Activated CD4-positive, alpha-beta T cell treated with anti-CD3 and anti-CD28 coated beads, Interleukin-10, Interleukin-2, amounts not matched to agents 100 ng/mL and 50 ng/mL, durations not matched to agents 16 hours and 8 hours (primary cell): ENCODE data around the gene TSPAN12.

Experiments used
- DNase-seq: peaks from one replicate; pipeline ENCODE4 v3.0.0-alpha.2; 2020

TSPAN12 gene

DNA sequence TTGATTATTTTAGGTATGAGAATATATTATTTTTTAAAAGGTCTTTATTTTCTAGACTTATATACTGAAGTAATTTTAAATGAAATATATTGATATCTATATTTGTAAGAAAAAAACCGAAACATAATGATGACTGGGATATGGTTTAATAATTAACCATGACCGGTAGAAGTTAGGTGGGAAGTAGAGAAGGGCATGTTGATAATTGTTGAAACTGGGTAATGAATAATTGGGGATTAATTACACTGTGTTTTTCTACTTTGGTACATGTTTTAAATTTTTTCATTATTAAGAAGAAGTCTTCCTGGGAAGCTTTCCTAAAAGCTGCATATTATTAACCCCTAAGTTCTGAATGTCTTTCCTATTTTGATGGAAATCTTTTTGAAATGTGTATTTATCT lies 16.3 kb downstream of the TSPAN12 start:
- DNase-seq: no peak

DNA sequence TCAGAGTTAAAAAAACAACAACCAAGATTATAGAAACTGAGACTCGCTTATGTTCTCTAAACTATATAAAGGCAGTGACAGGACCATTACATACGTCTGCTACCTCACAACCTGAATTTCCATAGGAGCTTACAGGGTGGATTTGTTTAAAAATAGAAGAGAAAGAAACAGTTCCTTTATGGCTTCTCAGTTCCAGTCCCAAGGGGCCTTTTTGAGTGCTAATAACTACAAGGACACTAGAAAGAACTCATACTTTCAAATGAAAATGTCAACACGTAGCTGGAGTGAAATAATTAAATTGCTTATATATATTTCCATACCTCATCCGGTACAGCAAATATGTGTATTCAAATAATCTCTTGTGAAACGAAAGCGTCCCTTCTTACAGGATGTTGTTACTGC lies 19.7 kb downstream of the TSPAN12 start:
- no peak for DNase-seq

DNA sequence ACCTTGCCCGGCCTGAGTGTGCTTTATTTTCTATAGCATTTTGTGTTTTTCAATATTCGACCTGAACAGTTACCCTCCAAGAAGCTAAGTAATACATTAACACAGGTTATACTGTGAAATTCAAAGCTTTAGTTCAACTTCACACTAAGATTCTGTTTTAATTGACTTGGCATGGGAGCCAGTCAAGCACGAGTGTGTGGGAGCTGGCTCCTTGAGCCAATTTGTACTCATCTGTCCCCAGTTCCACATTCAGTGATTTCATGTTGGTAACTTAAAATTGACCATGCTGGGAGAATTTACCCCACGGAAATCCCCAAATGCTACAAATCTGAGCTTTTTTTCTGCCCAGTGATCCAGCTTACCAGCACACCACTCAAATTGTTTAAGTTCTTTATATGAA lies 20.3 kb downstream of the TSPAN12 start:
- no peak for DNase-seq

DNA sequence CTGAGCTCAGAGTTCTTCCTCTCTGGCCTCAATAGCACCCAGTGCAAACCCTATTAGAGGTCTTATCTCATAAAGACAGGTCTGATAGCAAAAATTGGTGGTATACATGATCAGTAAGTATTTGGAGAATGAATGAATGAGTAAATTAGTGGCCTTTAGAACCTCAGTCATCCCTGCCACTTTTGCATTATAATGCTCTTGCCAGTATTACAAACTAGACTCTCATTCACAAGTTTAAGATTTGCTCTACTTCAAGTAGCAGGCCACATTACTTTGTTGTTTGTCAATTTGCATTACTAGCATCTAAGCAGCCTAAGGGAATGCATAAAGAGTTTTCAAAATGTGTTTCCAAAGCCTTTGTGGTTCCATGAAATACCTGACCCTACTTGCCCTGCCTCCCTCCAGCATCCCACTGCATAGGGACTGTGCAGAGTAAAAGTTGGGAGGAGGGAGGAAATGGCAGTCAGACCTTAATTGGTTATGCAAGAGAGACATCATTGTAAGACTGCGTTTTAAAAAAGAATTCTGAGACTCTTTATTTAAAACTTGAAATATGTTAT lies 21.3 kb downstream of the TSPAN12 start:
- DNase-seq: no peak

DNA sequence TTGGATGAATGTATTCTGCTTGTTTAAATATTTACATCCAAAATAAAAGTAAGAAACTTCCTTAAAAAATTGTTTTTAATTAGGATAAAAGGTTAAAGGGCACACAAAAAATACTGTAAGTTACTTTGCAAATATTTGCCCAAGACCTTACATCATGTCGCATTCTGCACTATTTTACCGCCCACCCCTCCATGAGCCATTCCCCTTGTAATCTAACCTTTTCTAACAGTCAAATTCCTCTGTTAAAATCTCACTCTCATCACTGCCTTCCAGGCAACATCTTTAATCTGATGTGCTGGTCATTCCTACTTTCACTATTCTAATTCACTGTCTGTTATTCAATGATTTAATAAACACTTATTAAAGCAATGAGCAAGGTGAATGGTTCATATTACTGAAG lies 23.2 kb downstream of the TSPAN12 start:
- DNase-seq: no peak

DNA sequence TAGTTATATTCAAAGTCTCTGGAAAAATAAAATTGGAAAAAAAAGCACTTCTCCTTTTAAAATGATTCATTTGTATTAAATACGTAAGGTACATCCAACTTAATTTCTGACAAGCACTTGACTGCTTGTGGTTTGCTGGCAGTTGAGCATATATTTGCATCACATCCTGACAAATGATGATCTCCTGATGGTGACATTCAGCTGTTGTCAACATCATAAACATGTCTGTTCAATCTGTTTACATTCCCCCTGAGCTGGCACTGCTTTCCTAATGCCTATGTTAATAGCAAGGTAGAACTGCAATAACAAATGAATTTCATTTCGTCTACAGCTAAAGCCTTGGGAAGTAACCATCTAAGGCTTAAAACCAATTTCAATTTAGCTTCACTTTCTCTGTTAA lies 24.4 kb downstream of the TSPAN12 start:
- DNase-seq: no peak

DNA sequence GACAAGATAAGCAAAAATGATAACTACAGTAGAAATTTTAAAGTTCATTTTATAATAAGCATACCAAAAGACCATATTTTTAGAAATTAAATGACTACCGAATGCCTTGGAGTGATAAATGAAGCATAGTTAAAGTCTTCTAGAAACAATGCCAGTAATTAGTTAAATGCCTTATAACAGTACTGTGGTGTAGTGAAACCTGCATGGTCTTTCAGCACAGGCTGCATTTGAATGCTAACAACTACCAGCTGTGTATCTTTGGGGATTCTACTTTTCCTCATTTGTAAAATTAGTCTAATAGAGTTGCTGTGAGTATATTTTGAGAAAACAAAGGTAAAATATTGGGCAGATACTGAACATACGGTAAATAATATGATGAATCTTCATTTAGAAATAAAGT lies 25.1 kb downstream of the TSPAN12 start:
- no peak for DNase-seq

DNA sequence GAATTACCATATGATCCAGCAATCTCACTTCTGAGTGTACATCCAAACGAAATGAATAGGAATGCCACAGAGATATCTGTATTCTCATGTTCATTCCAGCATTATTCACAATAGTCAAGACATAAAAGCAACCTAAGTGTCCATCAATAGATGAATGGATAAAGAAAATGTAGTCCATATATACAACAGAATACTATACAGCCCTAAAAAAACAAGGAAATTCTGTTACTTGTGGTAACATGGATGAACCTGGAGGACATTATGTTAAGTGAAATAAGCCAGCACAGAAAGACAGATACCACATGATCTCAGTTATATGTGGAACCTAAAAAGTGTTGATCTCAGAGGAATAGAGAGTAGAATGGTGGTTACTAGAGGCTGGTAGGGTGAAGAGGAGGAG lies 26.7 kb downstream of the TSPAN12 start:
- DNase-seq: no peak

DNA sequence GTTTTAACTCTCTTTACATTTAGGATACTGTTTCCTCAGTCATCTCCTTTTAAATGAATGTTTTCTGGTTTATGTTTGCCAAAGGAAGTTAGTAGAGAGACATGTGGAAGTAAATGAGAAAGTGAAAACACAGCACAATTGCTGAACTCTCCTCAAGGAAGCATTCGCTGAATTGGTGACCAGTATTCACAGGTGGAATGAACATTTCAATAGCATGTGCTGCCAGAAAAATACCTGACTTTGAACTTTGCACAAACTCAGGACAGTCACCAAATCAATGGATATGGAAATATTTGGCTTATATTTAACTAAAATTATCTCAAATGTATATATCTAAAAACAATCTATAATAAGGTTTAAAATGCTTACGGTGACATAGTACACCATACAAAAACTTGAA lies 28.5 kb downstream of the TSPAN12 start:
- no peak for DNase-seq

DNA sequence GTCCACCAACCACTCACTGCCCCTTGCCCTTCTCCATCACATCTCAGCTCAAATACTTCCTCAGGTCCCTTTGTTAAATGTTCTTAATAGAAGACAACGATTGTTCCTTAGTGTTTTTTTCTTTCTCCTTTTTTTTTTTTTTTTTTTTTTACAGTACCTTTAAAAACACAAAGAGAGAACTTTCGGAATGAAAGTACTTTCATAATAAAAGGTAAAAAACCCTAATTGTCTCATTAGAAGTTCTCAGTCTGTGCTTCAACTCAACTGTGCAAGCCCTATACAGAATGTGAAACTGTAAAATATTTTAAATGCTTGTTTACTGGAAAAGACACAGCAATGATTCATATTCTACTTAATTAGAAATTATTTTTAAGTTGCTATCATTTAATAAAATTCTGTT lies 29.4 kb downstream of the TSPAN12 start:
- DNase-seq: no peak

DNA sequence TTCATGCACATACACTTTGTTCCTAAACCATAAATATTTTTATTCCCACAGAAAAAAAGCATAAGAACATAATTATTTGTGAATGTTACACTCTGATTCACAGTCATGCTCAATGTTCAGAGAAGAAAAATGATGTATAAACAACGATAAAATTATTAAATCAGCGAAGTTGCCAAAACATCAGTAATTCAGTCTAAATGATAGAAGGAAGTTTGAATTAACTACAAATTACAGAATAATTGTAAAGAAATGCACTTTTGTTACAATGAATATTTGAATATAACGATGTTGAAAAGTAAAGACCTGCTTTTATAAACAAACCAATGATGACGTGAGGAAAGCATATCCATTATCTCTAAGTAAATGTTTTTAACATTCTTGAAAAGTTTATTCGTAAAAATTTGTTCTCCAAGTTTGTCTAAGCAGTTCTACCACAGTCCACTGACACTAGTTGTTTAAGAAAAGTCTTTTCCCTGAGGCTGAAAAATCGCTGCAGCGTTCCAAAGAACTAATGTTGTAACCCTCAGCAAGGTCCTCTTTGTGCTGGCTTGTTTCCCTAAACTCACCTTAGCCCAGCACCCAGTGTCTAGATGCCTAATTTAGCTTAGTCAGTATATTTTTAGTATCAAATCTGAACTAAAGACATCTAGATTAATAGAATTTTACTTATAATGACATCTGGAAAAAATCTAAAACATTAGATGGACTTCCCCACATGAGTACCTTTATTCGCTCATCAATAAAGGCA lies 30.4 kb downstream of the TSPAN12 start:
- DNase-seq: no peak

DNA sequence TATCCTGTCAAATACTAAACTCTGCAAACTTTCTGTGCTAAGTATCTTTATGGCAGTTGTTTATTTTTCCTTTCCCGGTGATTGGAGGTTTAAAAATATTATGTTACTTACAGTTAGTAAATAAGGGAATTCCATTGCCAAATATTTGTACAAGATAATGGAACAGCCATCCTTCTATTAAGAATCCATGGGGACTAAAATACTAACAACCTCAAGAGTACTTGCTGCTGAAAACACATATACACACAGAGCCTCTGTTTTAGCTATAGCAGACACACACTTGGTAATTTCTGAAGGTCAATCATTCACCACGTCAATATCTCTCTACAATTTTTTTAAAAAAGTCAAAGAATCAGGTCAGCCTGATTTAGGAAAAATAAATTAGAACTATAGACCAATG lies 32.4 kb downstream of the TSPAN12 start:
- DNase-seq: no peak

DNA sequence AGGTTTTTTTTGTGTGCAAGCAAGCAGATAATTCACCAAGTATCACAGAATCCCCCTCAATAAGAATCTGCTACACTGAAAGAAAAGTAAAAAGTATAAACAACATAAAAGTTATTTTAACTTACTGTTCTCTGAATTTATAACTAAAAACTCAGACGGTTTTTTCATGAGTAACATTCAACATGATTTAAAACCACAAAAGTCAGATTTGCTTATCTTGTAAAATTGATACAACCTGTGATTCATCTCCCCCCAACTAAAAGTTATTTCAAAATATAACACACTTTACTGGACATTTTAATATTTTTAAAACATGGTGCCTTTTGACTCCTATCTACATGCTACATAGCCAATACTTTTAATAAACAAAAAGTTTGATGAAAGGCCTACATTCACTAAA lies 32.8 kb downstream of the TSPAN12 start:
- no peak for DNase-seq

DNA sequence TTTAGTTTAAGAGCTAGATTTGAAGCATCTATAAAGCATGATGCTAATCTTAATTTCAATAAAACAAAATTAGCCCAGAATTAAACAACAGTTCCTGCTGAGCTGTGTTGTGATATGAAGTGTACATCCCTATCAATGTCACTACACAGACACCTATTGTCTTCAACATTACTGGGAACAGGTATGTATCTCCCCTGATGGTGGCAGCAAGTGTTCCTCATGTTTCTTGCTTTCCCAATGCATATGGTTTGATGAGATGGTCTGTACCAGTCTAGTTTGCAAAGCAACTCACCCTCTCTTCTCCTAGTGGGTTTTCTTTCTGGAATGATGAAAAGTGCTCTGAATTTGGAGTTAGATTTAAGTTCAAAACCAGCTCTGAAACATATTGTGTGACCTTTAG lies 38.1 kb downstream of the TSPAN12 start:
- no peak for DNase-seq

DNA sequence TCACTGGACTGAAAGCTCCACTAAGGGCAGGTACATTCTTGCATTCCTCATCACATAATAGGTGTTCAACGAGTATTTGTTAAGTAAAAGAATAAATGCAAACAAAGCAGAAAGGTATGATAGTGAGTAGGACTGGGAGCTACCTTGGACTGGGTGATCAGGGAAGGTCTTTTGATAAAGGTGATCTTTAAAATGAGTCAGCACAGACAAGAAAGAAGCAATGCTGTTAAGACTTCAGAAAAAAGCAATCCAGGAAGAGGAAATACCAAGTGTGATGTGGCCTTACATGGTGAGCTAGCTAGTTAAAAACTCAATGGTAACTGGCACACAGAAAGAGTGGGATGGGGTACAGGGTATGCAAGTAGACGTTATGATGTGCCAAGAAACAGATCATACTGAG lies 40.1 kb downstream of the TSPAN12 start:
- no peak for DNase-seq

DNA sequence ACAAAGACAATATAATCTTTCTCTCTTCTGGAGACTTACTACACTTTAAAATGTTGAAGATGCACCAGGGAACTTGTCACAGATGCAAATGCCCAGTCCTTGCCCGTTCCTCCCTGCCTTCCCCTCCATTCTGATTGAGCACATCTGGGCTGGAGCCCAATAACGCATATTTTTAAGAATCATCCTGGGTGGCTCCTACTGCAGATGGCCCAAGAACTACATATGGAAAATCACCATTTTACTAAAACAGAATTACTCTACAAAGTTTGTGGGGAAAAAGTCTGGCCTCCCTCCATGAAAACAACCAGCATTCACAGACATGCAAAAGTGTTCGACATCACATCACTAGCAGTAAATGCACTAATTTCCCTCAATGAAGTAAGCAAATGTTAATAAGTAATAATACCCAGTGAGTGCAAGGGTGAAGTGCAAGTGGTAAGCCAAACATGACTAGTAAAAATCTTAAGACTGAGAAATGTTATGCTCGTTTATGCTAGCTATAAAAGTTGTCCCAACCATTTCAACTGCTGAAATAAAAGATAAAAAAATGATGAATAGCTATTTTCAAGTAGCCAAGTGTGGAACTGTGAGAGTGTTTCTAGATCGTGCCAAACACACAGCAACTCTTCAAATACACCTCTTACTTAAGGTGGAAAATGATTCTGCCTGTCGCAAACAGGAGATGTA lies 43.5 kb downstream of the TSPAN12 start:
- no peak for DNase-seq

DNA sequence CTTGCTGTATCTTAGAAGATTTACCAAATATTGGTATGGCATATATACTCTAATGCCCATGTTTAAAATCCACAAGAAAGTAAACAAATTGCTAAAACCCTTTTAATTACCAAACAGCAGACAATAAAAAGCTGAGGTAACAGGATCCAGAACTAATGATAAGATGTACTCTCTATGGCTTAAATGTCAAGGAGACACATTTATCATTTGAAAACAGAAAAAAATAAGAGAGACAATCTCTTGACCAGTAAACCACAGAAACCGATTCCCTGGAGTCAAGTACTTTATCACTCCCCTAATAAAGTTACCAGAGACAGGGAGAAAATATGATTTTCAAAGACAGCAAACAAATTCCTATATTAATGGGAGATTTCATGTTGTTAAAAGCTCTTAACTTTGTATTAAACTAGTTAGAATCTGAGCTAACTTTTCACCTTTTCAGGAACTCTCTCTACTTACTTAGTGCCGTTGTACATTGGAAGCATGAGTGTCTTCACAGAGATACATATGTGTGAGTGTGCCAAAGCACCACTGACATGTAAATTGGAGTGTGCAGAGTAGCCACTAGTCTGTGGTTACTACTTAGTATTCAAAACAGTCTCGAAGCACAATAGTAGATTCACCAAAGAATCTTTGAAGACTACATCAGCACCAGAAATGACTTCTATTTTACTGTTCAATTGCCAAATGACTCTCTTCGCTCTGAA lies 44.2 kb downstream of the TSPAN12 start:
- DNase-seq: no peak

DNA sequence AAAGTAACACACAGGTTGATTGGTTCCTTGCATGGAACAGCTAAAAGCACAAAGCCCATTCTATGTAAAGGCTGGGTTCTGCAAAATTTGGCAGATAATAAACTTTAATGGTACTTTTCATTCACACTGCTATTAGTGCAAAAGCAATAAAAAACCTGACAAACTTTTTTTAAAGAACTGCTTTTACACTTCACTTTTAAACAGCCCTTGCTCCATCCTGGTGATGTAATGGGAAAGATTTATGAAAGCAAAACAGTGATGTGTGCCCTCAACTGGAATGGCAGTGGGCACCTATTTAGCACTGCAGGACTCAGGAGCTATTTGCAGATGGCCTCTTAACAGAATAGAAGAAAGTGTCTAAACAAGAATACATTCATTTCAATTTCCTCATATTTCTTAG lies 44.9 kb downstream of the TSPAN12 start:
- DNase-seq: no peak

DNA sequence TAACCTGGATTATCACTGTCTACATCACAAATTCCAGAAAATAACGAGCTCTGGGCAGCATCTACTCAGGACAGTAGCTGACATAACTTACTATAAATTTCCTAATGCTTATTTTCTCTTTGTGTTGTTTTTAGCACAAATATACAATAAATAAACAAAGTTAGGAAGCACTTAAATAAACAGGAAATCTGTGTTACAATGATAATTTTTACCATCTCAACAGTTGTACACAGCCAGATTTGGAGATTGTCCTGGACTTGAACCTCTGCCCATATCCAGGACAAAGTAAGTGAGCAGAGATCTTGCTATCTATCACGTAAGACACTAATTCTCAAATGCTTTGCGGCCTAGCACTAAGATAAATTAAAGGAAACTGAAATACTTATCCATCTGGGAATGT lies 48.7 kb downstream of the TSPAN12 start:
- DNase-seq: no peak

DNA sequence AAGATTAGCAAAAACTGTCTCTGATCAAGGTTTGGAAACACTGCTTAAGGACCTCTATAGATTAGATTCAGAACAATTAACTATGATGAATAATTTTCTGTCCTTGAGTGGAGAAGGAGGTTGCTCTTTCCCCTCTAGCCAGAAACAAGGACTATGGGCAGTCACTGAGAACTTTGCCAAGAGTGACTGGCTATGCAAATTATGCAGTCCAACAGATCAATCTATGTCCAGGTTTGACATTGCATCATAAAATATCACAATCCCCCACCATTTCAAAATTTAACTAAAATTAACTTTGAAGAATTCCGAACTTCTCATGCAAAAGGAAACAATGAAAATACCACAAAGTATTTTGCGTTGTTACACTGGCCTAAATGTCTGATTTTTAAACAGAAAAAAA lies 50.6 kb downstream of the TSPAN12 start:
- no peak for DNase-seq

DNA sequence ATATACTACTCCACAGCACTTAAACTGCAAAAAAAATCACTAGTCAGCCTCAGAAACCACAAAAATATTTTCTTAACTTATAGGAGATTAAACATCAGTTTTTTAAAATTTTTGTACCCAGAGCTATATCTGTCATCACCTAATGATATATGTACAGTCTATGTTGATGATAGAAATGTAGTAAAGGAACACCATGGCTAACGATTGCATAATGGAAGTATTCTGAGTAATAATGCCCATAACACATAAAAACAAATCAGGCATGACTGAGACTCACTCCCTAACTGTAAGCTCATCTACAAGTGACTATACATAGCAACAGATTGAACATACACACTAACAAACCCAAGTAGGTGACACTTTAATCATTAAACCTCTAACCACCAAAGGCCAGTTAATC lies 51.3 kb downstream of the TSPAN12 start:
- no peak for DNase-seq

DNA sequence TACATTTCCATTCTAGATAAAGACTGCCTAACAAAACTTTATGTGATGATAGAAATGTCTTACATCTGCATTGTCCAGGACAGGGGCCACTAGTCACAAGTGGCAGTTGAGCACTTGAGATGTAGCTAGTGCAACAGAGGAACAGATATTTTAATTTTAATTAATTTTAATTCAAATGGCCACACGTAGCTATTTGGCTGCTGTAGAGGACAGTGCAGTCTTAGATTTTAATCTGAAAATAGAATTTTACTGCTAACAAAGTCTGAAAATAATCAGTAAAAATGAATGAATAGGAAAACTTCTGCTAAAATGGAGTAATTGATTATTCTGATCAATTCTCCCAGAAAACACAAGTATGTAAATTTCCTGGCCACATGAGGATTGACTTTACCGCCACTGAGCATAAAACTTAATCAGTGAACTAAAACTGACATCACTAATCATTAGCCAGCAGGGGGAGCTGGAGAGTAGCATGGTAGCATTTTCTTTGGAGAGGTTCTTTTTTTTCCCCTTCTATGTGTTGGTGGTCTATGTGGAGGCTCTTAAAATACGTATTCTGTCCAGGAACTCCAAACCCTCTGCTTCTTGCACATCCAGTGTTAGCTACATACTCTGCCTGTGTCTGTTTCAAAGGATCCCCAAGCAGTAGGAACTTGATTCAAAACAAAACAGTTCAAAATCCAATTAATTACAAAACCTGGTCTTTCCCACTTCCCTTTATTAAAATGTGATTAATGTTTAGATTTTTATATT lies 52.1 kb downstream of the TSPAN12 start:
- peak; percentile 64 for DNase-seq

DNA sequence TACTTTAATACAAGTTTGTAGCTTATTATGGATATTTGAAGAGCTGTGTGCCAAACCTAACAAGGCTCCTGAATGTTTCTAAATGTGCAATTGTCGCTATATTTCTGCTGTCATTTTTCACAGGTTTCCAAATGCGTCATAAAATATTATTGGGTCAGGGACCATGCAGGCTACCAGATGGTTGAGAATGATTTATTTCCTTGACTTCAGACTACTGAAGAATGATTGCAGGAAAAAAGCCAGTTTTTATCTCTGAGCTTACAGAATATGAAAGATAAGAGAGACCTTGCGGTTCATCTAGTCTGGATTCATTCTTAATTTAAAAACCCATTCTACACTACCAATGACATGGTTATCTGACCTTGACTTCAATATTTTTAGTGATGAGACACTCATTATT lies 55.2 kb downstream of the TSPAN12 start:
- no peak for DNase-seq
